Measurements from ENCODE around the gene PSAPL1.

PSAPL1 gene

DNA sequence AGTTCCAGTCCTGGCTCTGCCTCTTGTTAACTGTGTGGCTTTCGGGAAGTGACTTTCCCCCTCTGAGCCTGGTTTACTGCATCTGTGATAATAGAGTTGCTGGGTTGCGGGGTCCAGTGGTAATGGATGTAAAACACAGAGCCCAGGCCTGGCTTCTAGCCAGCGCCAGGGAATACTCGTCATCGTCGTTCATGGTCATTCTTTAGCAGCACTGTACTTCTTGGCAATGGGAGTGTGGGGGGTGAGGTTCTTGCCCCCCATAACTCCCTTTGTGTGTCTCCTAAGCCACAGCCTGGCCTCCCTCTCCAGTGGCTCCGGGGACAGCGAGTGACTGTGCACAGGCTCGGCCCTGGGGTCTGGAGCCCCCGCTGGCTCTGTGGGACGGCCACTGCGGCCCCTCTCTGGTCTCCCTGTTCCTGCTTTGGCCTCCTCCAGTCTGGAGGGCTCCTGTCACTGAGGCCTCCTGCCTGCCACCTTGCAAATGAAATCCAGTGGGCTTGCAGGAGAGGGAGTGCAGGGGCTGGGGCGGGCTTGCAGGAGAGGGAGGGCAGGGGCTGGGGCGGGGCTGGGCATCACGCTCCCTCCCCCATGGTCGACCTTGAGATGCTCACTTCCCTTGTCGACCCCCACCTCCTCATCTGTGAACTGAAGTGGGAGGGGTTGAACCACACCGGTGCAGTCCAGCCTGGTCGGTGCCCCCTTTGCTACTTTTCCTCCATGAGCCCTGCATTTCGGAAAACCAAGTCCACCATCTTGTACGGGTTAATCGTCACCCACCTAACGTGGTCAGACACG lies 13.2 kb downstream of the PSAPL1 start:
- Histone ChIP-seq H3K36me3 (ENCODE audit: control insufficient read depth, insufficient read depth, low read length) (no peaks in the 10 kb centered on the region), H3K9ac (ENCODE audit: low read length) (no peak overlapping the region), H3K27me3 (ENCODE audit: control insufficient read depth, insufficient read depth, low read length) (no peaks in the 10 kb centered on the region), H3K4me1 (ENCODE audit: control insufficient read depth, insufficient read depth, low read length) (no peaks in the 10 kb centered on the region), H3K9me3 (ENCODE audit: control insufficient read depth, low read length) (no peaks in the 10 kb centered on the region), H3K4me3 (ENCODE audit: low read length) (no peak overlapping the region)

DNA sequence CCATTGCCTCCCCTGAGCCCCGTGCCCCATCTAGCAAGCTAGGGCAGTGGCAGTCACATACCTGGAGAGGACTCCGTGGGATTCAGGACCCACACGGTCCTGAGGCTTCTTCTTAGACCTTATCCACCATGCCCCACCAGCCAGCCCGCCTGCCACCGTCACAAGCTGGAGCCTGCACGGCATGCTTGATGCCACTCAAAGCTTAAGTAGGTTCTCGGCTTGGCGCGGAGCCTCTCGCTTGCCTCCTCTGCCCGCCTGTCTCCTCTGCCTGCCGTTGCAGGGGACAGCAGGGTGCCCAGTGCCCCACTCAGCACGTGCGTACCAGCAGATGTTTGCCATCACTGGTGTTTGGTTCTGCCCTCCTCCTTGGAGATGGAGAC lies 14.1 kb downstream of the PSAPL1 start:
- H3K4me1 ChIP-seq (ENCODE audit: control insufficient read depth, insufficient read depth, low read length), result no peaks in the 10 kb centered on the region

DNA sequence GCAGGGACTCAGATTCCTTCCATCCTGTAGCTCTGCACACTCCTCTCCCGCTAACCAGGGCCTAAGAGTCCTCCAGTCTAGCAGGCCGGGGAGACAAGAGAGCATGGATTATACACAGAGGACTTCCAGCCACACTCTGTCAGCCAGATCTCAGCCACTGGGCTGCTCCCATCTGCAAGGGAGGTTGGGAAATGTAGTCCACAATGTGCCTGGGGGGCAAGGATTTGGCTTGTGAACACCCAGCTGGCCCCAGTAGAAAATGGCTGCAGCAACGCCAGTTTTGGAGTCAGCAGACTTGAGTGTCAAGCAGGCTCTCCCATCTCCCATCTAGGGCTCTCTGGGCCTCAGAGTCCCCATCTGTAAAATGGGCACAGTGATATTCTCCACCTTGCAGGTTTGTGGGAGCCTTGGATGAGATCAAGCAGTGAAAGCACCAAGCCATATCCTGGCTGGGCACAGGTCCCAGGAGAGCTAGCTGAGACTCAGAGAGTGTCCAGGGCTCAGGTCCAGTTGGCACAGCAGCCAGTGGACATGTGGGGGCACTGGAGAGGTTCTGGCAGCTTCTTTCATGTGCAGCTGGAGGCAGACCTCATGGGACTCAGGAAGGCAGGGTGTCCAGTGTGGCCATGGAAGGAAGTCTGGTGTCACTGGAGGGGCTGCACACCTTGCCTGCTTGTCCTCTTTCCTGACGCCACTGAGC lies 14.6 kb downstream of the PSAPL1 start:
- Histone ChIP-seq H3K4me1 (ENCODE audit: control insufficient read depth, insufficient read depth, low read length) (no peaks in the 10 kb centered on the region), H3K9me3 (ENCODE audit: control insufficient read depth, low read length) (no peaks in the 10 kb centered on the region), H3K4me3 (ENCODE audit: low read length) (no peak overlapping the region), H3K9ac (ENCODE audit: low read length) (no peak overlapping the region), H3K27me3 (ENCODE audit: control insufficient read depth, insufficient read depth, low read length) (no peaks in the 10 kb centered on the region), H3K36me3 (ENCODE audit: control insufficient read depth, insufficient read depth, low read length) (no peaks in the 10 kb centered on the region)

More for the DNA sequence above, 14.1 kb downstream of the PSAPL1 start:
- H3K9ac ChIP-seq (ENCODE audit: low read length), result no peak overlapping the region
- H3K4me3 ChIP-seq (ENCODE audit: low read length), result no peak overlapping the region
- no peaks in the 10 kb centered on the region for H3K9me3 ChIP-seq (ENCODE audit: control insufficient read depth, low read length)
- no peaks in the 10 kb centered on the region for H3K27me3 ChIP-seq (ENCODE audit: control insufficient read depth, insufficient read depth, low read length)
- no peaks in the 10 kb centered on the region for H3K36me3 ChIP-seq (ENCODE audit: control insufficient read depth, insufficient read depth, low read length)

DNA sequence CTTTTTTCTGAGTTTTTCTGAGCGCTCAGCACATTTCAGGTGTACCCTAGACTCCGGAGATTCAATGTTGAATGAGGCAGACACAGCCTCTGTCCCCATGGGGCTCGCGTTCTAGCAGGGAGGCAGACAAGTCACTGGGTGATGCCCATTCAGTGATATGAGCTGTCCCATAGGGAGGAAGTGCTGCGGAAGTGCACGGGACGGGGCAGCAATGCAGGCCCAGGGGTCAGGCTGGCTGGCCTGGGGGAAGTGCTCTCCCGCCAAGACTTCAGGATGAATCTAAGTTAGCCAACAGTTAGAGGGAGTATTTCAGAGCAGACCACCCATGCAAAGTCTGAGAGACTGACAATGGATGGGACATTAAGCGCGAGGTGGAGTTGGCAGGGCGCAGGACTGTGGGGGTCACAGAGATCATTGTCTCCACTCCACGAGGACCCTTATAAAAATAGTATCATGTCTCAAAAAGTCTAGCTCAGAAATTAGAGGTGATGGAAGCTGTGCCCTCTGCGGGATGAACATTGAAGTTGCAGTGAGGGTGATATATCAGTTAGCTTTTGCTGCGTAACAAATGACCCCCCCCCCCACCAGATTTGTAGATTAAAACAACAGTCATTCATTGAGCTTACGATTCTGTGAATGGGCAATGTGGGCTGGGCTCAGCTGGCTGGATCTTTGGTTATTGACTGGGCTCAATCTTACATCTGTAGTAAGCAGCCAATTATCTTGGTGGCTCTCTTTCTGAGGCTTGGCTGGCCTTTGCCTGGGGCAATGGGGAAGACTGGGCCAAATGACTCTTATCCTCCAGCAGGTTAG lies 16.4 kb downstream of the PSAPL1 start:
- H3K9me3 ChIP-seq (ENCODE audit: control insufficient read depth, low read length), result no peaks in the 10 kb centered on the region
- no peaks in the 10 kb centered on the region for H3K27me3 ChIP-seq (ENCODE audit: control insufficient read depth, insufficient read depth, low read length)
- no peaks in the 10 kb centered on the region for H3K4me1 ChIP-seq (ENCODE audit: control insufficient read depth, insufficient read depth, low read length)
- H3K9ac ChIP-seq (ENCODE audit: low read length), result no peak overlapping the region
- no peak overlapping the region for H3K4me3 ChIP-seq (ENCODE audit: low read length)
- H3K36me3 ChIP-seq (ENCODE audit: control insufficient read depth, insufficient read depth, low read length), result no peaks in the 10 kb centered on the region

DNA sequence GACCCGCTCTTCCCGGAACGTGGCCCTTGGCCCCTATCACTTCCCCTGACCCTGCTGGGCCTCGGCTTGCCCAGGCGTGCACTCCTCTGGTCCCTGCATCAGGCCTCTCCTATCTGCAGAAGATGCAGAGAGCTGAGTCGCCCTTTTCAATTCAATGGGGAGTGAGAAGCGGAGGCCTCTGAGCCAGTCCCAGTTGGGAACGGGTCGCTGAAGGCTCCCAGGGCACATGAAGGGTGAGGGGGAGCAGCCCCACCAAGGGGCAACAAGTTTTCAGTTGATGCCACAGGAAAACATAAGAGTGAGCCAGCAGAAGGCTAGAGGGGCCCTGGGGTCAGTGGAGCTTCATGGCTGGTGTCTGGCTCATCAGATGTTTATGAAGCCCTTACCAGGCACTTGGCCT lies 17.1 kb downstream of the PSAPL1 start:
- no peaks in the 10 kb centered on the region for H3K27me3 ChIP-seq (ENCODE audit: control insufficient read depth, insufficient read depth, low read length)
- H3K9ac ChIP-seq (ENCODE audit: low read length), result no peak overlapping the region
- H3K9me3 ChIP-seq (ENCODE audit: control insufficient read depth, low read length), result no peaks in the 10 kb centered on the region
- H3K4me3 ChIP-seq (ENCODE audit: low read length), result no peak overlapping the region
- no peaks in the 10 kb centered on the region for H3K4me1 ChIP-seq (ENCODE audit: control insufficient read depth, insufficient read depth, low read length)
- H3K36me3 ChIP-seq (ENCODE audit: control insufficient read depth, insufficient read depth, low read length), result no peaks in the 10 kb centered on the region

DNA sequence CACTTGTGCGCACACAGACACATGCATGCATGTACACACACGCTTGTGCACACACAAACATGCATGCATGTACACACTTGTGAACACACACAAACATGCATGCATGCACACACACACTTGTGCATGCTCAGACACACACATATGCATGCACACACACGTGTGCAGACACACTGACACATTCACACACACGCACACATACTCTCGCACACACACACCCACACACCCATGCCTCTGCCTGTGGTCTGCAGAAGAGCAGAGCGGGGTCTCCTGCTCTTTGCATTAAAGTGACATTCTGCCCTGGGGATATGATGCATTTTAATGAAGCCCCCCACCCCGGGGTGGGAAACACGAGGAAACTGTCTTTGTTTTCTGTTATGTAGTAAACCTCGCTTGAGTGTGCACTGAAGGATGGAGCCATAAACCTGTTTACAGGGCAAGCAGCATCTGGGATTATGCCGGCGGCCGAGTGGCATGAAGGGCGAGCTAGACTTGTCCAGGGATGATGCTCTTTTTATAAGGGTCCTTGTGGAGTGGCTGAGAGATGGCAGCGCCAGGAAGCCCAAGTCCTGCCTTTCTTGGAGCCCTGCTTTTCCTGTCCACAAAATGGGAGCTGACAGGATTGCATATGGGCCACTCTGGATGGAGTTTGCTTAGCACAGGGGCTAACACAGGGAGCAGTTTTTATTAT lies 17.8 kb downstream of the PSAPL1 start:
- H3K36me3 ChIP-seq (ENCODE audit: control insufficient read depth, insufficient read depth, low read length), result no peaks in the 10 kb centered on the region
- no peaks in the 10 kb centered on the region for H3K27me3 ChIP-seq (ENCODE audit: control insufficient read depth, insufficient read depth, low read length)
- H3K9ac ChIP-seq (ENCODE audit: low read length), result no peak overlapping the region
- no peak overlapping the region for H3K4me3 ChIP-seq (ENCODE audit: low read length)
- H3K9me3 ChIP-seq (ENCODE audit: control insufficient read depth, low read length), result no peaks in the 10 kb centered on the region
- H3K4me1 ChIP-seq (ENCODE audit: control insufficient read depth, insufficient read depth, low read length), result no peaks in the 10 kb centered on the region

DNA sequence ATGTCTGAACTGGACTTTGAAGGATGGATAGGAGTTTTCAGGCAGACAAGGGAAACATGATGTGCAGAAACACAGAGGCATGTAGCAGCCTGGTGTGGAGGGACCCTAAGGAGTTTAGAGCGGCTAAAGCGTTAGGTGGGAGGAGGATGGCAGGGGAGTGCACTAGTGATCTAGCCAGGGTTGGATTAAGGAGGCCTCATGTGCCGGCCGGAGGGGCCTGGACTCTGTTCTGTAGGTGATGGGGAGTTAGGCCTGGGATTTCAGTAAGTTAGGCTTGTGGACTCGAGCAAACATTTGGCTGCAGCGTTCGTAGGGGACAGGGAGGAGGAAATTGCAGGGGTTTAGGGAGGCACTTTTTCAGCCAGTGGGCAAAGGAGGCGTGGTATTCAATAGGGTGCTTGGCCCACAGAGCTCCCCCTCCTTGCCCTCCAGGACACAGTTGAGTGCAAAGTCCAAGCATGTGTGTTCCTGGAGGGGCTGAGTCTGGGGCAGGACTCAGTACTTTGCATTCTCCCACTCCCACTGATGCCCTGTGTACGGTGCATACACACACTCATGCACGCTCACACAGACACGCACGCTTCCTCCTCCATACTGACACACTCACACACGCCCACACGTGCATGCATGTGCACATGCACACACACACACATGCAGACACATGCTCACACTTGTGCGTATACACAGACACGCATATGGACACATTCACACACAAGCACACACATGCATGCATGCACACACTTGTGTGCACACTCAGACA lies 18.6 kb downstream of the PSAPL1 start:
- Histone ChIP-seq H3K9ac (ENCODE audit: low read length) (no peak overlapping the region), H3K27me3 (ENCODE audit: control insufficient read depth, insufficient read depth, low read length) (no peaks in the 10 kb centered on the region), H3K36me3 (ENCODE audit: control insufficient read depth, insufficient read depth, low read length) (no peaks in the 10 kb centered on the region), H3K4me3 (ENCODE audit: low read length) (no peak overlapping the region), H3K9me3 (ENCODE audit: control insufficient read depth, low read length) (no peaks in the 10 kb centered on the region), H3K4me1 (ENCODE audit: control insufficient read depth, insufficient read depth, low read length) (no peaks in the 10 kb centered on the region)

DNA sequence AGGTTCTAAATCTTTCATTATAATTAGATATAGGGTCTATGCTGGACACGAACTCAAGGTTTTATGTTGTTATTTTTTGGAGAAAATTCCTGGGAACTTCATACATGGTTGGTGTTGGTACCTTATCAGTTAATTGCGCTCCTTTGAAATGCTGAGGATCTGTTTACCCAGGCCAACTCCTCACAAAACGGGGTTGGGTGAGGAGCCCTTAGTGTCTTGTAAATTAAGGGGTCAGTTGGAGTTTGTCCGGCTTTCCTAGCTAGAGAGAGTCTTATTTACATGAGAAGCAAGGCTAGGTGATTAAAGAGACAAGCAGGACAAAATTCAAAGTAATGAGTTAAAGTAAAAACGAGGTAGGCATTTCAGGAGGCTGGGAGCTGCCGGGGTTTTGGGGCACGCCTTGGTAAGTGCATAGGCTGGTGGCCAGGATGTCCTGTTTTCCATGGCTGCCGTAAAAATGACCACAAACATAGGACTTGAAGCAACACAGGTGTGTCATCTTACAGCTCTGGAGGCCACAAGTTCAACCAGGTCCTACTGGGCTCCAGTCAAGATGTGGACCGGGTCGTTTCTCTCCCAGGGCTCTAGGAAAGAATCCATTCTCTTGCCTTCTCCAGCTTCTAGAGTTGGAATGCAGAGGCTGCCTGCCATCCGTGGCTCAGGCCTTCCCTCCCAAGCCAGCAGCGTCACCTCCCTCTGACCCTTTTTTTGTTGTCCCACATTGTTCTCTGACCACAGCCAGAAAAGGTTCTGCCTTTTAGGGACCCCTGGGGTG lies 19.8 kb downstream of the PSAPL1 start:
- Histone ChIP-seq H3K4me1 (ENCODE audit: control insufficient read depth, insufficient read depth, low read length) (no peaks in the 10 kb centered on the region), H3K9me3 (ENCODE audit: control insufficient read depth, low read length) (no peaks in the 10 kb centered on the region), H3K9ac (ENCODE audit: low read length) (no peak overlapping the region), H3K4me3 (ENCODE audit: low read length) (no peak overlapping the region), H3K27me3 (ENCODE audit: control insufficient read depth, insufficient read depth, low read length) (no peaks in the 10 kb centered on the region), H3K36me3 (ENCODE audit: control insufficient read depth, insufficient read depth, low read length) (no peaks in the 10 kb centered on the region)

DNA sequence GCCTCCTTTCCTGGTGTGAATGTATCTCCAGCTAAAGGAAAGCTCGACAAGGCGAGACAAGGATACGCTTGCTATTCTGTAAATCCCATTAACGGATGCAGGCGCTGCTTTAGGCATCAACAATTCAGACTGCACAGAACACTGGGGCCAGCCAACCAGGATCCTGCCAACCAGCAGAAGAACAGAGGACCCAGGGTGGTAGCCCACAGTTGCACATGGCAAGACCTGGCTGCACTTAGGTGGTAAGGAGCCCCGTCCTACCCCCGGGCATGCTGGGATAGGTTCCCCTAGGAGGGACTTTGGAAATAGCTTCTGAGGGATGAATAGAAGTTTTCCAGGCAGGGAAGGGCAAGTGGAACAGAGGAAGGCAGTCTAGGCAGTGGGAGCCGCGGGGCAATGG lies 20.7 kb downstream of the PSAPL1 start:
- H3K4me1 ChIP-seq (ENCODE audit: control insufficient read depth, insufficient read depth, low read length), result no peaks in the 10 kb centered on the region
- no peaks in the 10 kb centered on the region for H3K27me3 ChIP-seq (ENCODE audit: control insufficient read depth, insufficient read depth, low read length)
- H3K4me3 ChIP-seq (ENCODE audit: low read length), result no peak overlapping the region
- H3K9me3 ChIP-seq (ENCODE audit: control insufficient read depth, low read length), result no peaks in the 10 kb centered on the region
- H3K9ac ChIP-seq (ENCODE audit: low read length), result no peak overlapping the region
- H3K36me3 ChIP-seq (ENCODE audit: control insufficient read depth, insufficient read depth, low read length), result no peaks in the 10 kb centered on the region

DNA sequence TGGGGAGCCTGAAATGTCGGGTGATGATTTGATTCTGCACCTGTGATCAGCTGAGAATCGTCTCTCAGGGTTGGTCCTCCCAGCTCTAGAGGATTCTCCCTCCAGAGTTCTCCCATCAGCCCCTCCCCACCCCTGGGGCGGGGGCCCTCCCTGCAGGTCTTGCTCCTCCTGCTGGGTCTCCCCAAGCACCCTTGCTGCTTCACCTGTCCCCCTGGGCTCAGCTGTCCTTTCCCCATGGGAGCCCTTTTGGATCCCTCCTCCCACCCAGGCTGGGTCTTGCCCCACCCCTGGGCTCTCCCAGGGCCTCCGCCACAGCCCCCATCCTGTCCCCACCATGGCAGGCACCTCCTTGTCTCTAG lies 22.2 kb downstream of the PSAPL1 start:
- H3K9me3 ChIP-seq (ENCODE audit: control insufficient read depth, low read length), result no peaks in the 10 kb centered on the region
- no peaks in the 10 kb centered on the region for H3K36me3 ChIP-seq (ENCODE audit: control insufficient read depth, insufficient read depth, low read length)
- no peak overlapping the region for H3K4me3 ChIP-seq (ENCODE audit: low read length)
- no peaks in the 10 kb centered on the region for H3K4me1 ChIP-seq (ENCODE audit: control insufficient read depth, insufficient read depth, low read length)
- H3K27me3 ChIP-seq (ENCODE audit: control insufficient read depth, insufficient read depth, low read length), result no peaks in the 10 kb centered on the region
- H3K9ac ChIP-seq (ENCODE audit: low read length), result no peak overlapping the region

All from mucosa of stomach (tissue), 1 donor.